Omental fat pad (tissue), 4 donors: ENCODE results near the gene SMURF2. TPM values are rescaled to one million over a fixed set of nuclear protein-coding genes. Genes with fewer than 3 reads are reported as not detected.

Experiments
- ATAC-seq: fragments of 150-250 bp; one replicate; pipeline ENCODE4 v1.9.1; 2016; ENCODE audit warnings: mild to moderate bottlenecking, moderate library complexity; ENCODE audit not compliant: low FRiP score
- DNase-seq: peaks from one replicate; pipeline ENCODE4 v3.0.0-alpha.2; 2019; ENCODE audit warnings: low spot score
- CTCF ChIP-seq, 3 donors: fragments of 450-650 bp; IDR thresholded peaks; one replicate each; pipeline ENCODE4 v1.5.1; 2016 to 2017; ENCODE audit warnings: antibody characterized with exemption in 3 of 3, mild to moderate bottlenecking in 3 of 3, moderate library complexity in 2 of 3
- total RNA-seq, 4 donors: library from RNA; depleted of rRNA; stranded (reverse); fragments of >200 nt; gene quantifications; one replicate each; pipeline ENCODE4 v1.1.0, GENCODE V29; 2016

SMURF2 gene
- total RNA-seq, 4 donors from 2014 or later, result 26.8 to 38.1 (median 29.5) TPM

- ATAC-seq, result no peak
Observed at GRCh38 chr17:64535357-64535756, 126.8 kb downstream of the SMURF2 start.

GRCh38 chr17:64534187-64534586, 127.9 kb downstream of the SMURF2 start:
- ATAC-seq (no peak), DNase-seq (no peak)
- no peak for TF ChIP-seq CTCF (IDR thresholded peaks at IDR 0.05)

More at GRCh38 chr17:64535357-64535756, 126.8 kb downstream of the SMURF2 start:
- TF ChIP-seq CTCF (IDR thresholded peaks at IDR 0.05), result no peak
- DNase-seq, result no peak

- DNase-seq (no peak), ATAC-seq (no peak)
- no peak for TF ChIP-seq CTCF (IDR thresholded peaks at IDR 0.05)
Observed at GRCh38 chr17:64533784-64534183, 128.3 kb downstream of the SMURF2 start.

- TF ChIP-seq CTCF (IDR thresholded peaks at IDR 0.05), result no peak
- no peak for ATAC-seq
Observed at GRCh38 chr17:64532409-64532808, 129.7 kb downstream of the SMURF2 start.

GRCh38 chr17:64531955-64532371, 130.1 kb downstream of the SMURF2 start:
- TF ChIP-seq CTCF (IDR thresholded peaks at IDR 0.05), result no peak
- no peak for ATAC-seq
- DNase-seq, result no peak

More at GRCh38 chr17:64532409-64532808, 129.7 kb downstream of the SMURF2 start:
- no peak for DNase-seq

GRCh38 chr17:64529221-64529620, 132.9 kb downstream of the SMURF2 start:
- no peak for DNase-seq
- no peak for ATAC-seq
- TF ChIP-seq CTCF (IDR thresholded peaks at IDR 0.05), result no peak

- no peak for ATAC-seq
- no peak for TF ChIP-seq CTCF (IDR thresholded peaks at IDR 0.05)
- no peak for DNase-seq
Observed at GRCh38 chr17:64527914-64528313, 134.2 kb downstream of the SMURF2 start.
